OCI-LY1 (cell line): ENCODE results near the gene FSTL3.

ENCODE experiments used
- H2AFZ ChIP-seq: fragments of 200-600 bp; sonication (generic), shearing (Covaris generic); 2 replicates; pipeline ENCODE4 v1.6.0; 2014; ENCODE audit warnings: antibody characterized with exemption, mild to moderate bottlenecking, low read length
- H3F3A ChIP-seq: fragments of 200-600 bp; sonication (generic), shearing (Covaris generic); 2 replicates; pipeline ENCODE4 v1.6.0; 2014; ENCODE audit warnings: mild to moderate bottlenecking, antibody characterized with exemption, low read length, moderate library complexity; ENCODE audit not compliant: insufficient read depth
- H3K27ac ChIP-seq: fragments of 200-600 bp; sonication (generic); 2 replicates; pipeline ENCODE4 v1.5.1; 2014; ENCODE audit warnings: low read length, mixed run types, mild to moderate bottlenecking, low read depth; ENCODE audit not compliant: poor library complexity, severe bottlenecking
- H3K27me3 ChIP-seq: fragments of 200-600 bp; sonication (generic); 2 replicates; pipeline ENCODE4 v1.6.0; 2014; ENCODE audit warnings: antibody characterized with exemption, mild to moderate bottlenecking, low read length, moderate library complexity; ENCODE audit not compliant: insufficient read depth
- H3K36me3 ChIP-seq: fragments of 200-600 bp; sonication (generic); 2 replicates; pipeline ENCODE4 v1.6.1; 2014; ENCODE audit warnings: mild to moderate bottlenecking, antibody characterized with exemption, low read length, moderate library complexity, mixed read lengths; ENCODE audit not compliant: insufficient read depth
- H3K4me1 ChIP-seq: fragments of 200-600 bp; sonication (generic); 2 replicates; pipeline ENCODE4 v1.5.1; 2014; ENCODE audit warnings: mild to moderate bottlenecking, low read length, moderate library complexity; ENCODE audit not compliant: insufficient read depth, severe bottlenecking
- H3K4me2 ChIP-seq: fragments of 200-600 bp; sonication (generic), shearing (Covaris generic); 2 replicates; pipeline ENCODE4 v1.6.1; 2014; ENCODE audit warnings: low read length
- H3K4me3 ChIP-seq: fragments of 200-600 bp; sonication (generic); 2 replicates; pipeline ENCODE4 v1.5.1; 2014; ENCODE audit warnings: low read length, low read depth, mild to moderate bottlenecking, mixed read lengths; ENCODE audit not compliant: poor library complexity, severe bottlenecking
- H3K79me2 ChIP-seq: fragments of 200-600 bp; shearing (Covaris generic); 2 replicates; pipeline ENCODE4 v1.6.1; 2016; ENCODE audit warnings: mixed run types, low read length, mixed read lengths; ENCODE audit not compliant: insufficient read depth
- H3K9ac ChIP-seq: fragments of 200-600 bp; sonication (generic), shearing (Covaris generic); 2 replicates; pipeline ENCODE4 v1.6.1; 2014; ENCODE audit warnings: mild to moderate bottlenecking, low read length, mixed read lengths
- H3K9me2 ChIP-seq: fragments of 200-600 bp; sonication (generic), shearing (Covaris generic); 2 replicates; pipeline ENCODE4 v1.6.1; 2014; ENCODE audit warnings: low read depth, mild to moderate bottlenecking, low read length, mixed read lengths
- H3K9me3 ChIP-seq: fragments of 200-600 bp; shearing (Covaris generic); 2 replicates; pipeline ENCODE4 v1.6.1; 2014; ENCODE audit warnings: low read length, mixed read lengths
- H4K20me1 ChIP-seq: fragments of 200-600 bp; sonication (generic), shearing (Covaris generic); 2 replicates; pipeline ENCODE4 v1.6.0; 2016; ENCODE audit warnings: mild to moderate bottlenecking, low read length; ENCODE audit not compliant: insufficient read depth
- CTCF ChIP-seq: fragments of 200-600 bp; sonication (generic), shearing (Covaris generic); IDR thresholded peaks from 2 replicates; pipeline ENCODE4 v1.5.1; 2017; ENCODE audit warnings: mild to moderate bottlenecking, antibody characterized with exemption, low read length, moderate library complexity, mixed read lengths
- EZH2 ChIP-seq: fragments of 200-600 bp; sonication (generic), shearing (Covaris generic); IDR thresholded peaks from 2 replicates; pipeline ENCODE4 v1.8.0; 2017; ENCODE audit warnings: borderline replicate concordance, mixed run types, mild to moderate bottlenecking, antibody characterized with exemption, low read length, moderate library complexity, mixed read lengths

The FSTL3 gene

DNA sequence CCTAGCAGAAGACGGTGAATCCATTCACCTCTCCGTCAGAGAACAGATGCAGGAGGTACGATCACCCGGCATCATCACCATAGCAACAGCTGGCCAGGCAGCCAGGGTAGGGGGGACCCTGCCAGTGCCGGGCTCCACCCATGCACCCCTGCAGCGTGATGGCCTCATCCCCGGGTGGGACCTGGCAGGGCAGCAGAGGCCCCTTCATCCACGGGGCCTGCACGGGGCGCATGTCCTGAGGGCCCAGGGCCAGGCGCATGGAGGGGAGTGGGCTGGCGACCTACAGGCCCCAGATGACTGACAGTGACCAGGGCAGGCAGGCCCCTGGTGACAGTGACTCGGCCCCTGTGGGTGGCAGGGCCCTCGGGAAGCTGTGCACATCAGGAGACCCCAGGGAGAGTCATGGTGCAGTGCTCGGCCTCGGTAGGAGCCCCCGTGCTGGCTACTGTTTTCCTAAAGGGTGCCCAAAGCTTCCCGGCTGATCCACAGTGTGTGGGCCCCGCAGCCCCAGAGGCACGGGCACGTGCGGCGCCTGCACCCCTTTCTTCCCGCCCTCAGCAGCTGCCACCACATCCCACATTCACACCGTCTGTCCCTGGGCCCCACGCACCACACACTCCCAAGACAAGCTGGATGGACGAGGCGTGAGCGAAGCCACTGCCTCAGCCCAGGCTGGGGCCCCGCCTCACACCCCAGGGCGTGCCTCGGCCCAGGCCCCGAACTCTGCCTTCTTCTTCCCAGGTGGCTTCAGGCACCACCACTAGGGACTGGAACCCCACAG is 17.9 kb upstream of the FSTL3 start:
- TF ChIP-seq EZH2 (no peak), CTCF (no peak)
- Histone ChIP-seq H3K4me3 (peak overlapping the region; percentile 98), H3K9me3 (no peaks in the 10 kb centered on the region), H4K20me1 (no peaks in the 10 kb centered on the region), H3K36me3 (peaks cover 45% of the 10 kb centered on the region), H3K79me2 (peaks cover 94% of the 10 kb centered on the region), H3K9ac (peak overlapping the region; percentile 41; the same call in 1 of the 2 replicates), H2AFZ (no peak overlapping the region), H3F3A (no peaks in the 10 kb centered on the region), H3K4me1 (peaks cover 41% of the 10 kb centered on the region), H3K27me3 (no peaks in the 10 kb centered on the region), H3K4me2 (peak overlapping the region; percentile 90), H3K27ac (no peak overlapping the region), H3K9me2 (no peaks in the 10 kb centered on the region)

- H3K27ac ChIP-seq = peak overlapping the region; percentile 83
- H4K20me1 ChIP-seq = no peaks in the 10 kb centered on the region
- H3K36me3 ChIP-seq = peaks cover 36% of the 10 kb centered on the region
These were observed 17.0 kb upstream of the FSTL3 start for GRCh38 chr19:658916-659839.

More at GRCh38 chr19:658916-659839, 17.0 kb upstream of the FSTL3 start:
- peak overlapping the region; percentile 90 for H3K4me2 ChIP-seq
- H3K9ac ChIP-seq = peak overlapping the region; percentile 41; the same call in 1 of the 2 replicates
- peaks cover 84% of the 10 kb centered on the region for H3K79me2 ChIP-seq
- H3K4me1 ChIP-seq = peaks cover 50% of the 10 kb centered on the region
- peak overlapping the region; percentile 98 for H3K4me3 ChIP-seq
- H3K9me2 ChIP-seq = no peaks in the 10 kb centered on the region
- TF ChIP-seq EZH2 (no peak), CTCF (no peak)
- no peaks in the 10 kb centered on the region for H3F3A ChIP-seq
- H3K27me3 ChIP-seq = no peaks in the 10 kb centered on the region
- no peak overlapping the region for H2AFZ ChIP-seq
- H3K9me3 ChIP-seq = no peaks in the 10 kb centered on the region
